K562 treated with DMSO at 1 percent for 4 hours (cell line): Measurements from ENCODE around the gene RTF1. TPM values are rescaled to one million over a fixed set of nuclear protein-coding genes. Genes with fewer than 3 reads are reported as not detected.

Source experiments
- total RNA-seq: library from RNA; unstranded; fragments of 300-600 nt; gene quantifications from 2 replicates; pipeline ENCODE4 v1.2.3, GENCODE V29; 2022; ENCODE audit not compliant: insufficient read depth

The RTF1 gene
- 18.5 and 21.5 TPM in 2 replicates for total RNA-seq

GRCh38 chr15:41416742-41417417 lies at the start of gene RTF1:
Gene RTF1 (plus strand): TSS chr15:41417095. CDS start chr15:41417116, 21 bp downstream.

GRCh38 chr15:41493205-41493901 lies 76.5 kb downstream of the RTF1 start, which contains the start of gene ITPKA:
Gene ITPKA (plus strand): TSS chr15:41493874. CDS start chr15:41493928, 54 bp downstream.

GRCh38 chr15:41513506-41514227 lies 96.8 kb downstream of the RTF1 start, which contains the start of gene LTK:
Gene LTK (minus strand): TSS chr15:41513827. CDS start chr15:41513709, 118 bp downstream.

Other genes with a start within 250 kb of the RTF1 start
- gene EXD1, start 186.3 kb upstream of the RTF1 start, total RNA-seq = not detected in 2 replicates
- gene CHP1, start 185.8 kb upstream of the RTF1 start, total RNA-seq = 50.3 and 60.8 TPM in 2 replicates
- 47.0 and 51.2 TPM in 2 replicates for gene OIP5, start 84.5 kb upstream of the RTF1 start, total RNA-seq
- 104 and 108 TPM in 2 replicates for gene NUSAP1, start 84.2 kb upstream of the RTF1 start, total RNA-seq
- gene NDUFAF1, start 14.6 kb upstream of the RTF1 start, total RNA-seq = 13.7 and 16.9 TPM in 2 replicates
- 53.9 and 64.3 TPM in 2 replicates for gene ITPKA, start 76.8 kb downstream of the RTF1 start, total RNA-seq
- gene LTK, start 96.7 kb downstream of the RTF1 start, total RNA-seq = 13.5 and 14.9 TPM in 2 replicates
- 28.8 and 31.7 TPM in 2 replicates for gene RPAP1, start 127.2 kb downstream of the RTF1 start, total RNA-seq
- 20.3 and 20.9 TPM in 2 replicates for gene TYRO3, start 142.1 kb downstream of the RTF1 start, total RNA-seq
- 4.9 and 6.0 TPM in 2 replicates for gene MGA, start 243.3 kb downstream of the RTF1 start, total RNA-seq